Measurements from ENCODE around the gene TUBG2. TPM values are rescaled to one million over a fixed set of nuclear protein-coding genes. Genes with fewer than 3 reads are reported as not detected.

The TUBG2 gene
- polyA plus RNA-seq, 1 of the 3 experiments (the other 2 are of a cell fraction), result 33.9 TPM

DNA sequence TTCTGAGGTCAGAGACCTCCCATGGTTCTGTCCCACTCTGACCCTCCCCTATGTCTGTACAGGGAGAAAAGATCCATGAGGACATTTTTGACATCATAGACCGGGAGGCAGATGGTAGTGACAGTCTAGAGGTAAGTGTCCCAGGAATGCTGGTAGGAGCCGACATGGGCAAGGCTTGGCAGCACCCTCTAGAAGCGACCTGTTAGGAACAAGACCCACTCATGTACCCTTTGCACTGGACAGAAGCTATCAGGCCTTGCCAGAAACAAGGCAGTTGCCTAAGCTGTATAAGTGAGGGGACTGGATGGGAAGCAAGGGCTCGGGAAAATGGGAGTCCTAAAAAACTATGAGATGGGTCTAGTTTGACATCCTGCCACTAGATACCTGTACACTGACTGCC is 47.1 kb upstream of the TUBG2 start:
- ChIA-PET CTCF (interaction anchor here (0.6 to 4.8 kb wide), 4 partner anchors 14 to 66 kb away, joined by 3 to 48 read pairs (median 4); partner anchors contain the start of genes CCR10 and PLEKHH3), POLR2A (interaction anchor here (1.1 kb wide), 1 partner anchor 42 kb away, joined by 3 read pairs; no protein-coding TSS in a partner anchor)
- Histone ChIP-seq H3K4me2 (no peak overlapping the region), H3K36me3 (replicated peaks in 1 of 2; ENCODE audit: control insufficient read depth in 1 of 2, insufficient read depth in 2 of 2, low read length in 1 of 2) (peaks cover 34 to 41% of the 10 kb centered on the region in 2 experiments), H4K20me1 (ENCODE audit: insufficient read depth) (peaks cover 8% of the 10 kb centered on the region; the same call in 1 of the 2 replicates), H3K9ac (no peak overlapping the region), H3K4me3 (ENCODE audit: low read depth in 2 of 2, low read length in 1 of 2) (no peak overlapping the region), H2AFZ (ENCODE audit: low read depth) (no peak overlapping the region), H3K4me1 (ENCODE audit: control insufficient read depth in 1 of 2, insufficient read depth in 2 of 2, low read depth in 1 of 2, low read length in 1 of 2) (peaks cover 0 to 5% of the 10 kb centered on the region in 2 experiments; a peak in 2 of 4 replicates), H3K79me2 (ENCODE audit: insufficient read depth) (peaks cover 36% of the 10 kb centered on the region), H3K9me2 (no peaks in the 10 kb centered on the region), H3K27ac (ENCODE audit: low read depth in 2 of 2, low read length in 1 of 2) (no peak overlapping the region), H3K9me3 (no peaks in the 10 kb centered on the region), H3F3A (replicated peaks; ENCODE audit: insufficient read depth) (peaks cover 7% of the 10 kb centered on the region), H3K27me3 (ENCODE audit: insufficient read depth) (no peaks in the 10 kb centered on the region)
- DNase-seq, result no peak
- WGBS (ENCODE audit: low lambda C conversion rate), result 88% methylated on average over 4 of the region's 4 CpGs
- TF ChIP-seq JUND (IDR thresholded peaks at IDR 0.05), result no peak
- no peak for TF ChIP-seq GATA2 (CRISPR knock-in tag; IDR thresholded peaks at IDR 0.05)
- no peak for TF ChIP-seq EP300 (IDR thresholded peaks at IDR 0.05; ENCODE audit: borderline replicate concordance in 1 of 2, low read depth in 1 of 2, low read length in 1 of 2)
- TF ChIP-seq USF1 (IDR thresholded peaks at IDR 0.05; ENCODE audit: borderline replicate concordance, low read depth), result no peak
- TF ChIP-seq YY1 (IDR thresholded peaks at IDR 0.05; ENCODE audit: low read depth), result no peak
- TF ChIP-seq MEF2A (IDR thresholded peaks at IDR 0.05; ENCODE audit: borderline replicate concordance, low read depth), result no peak
- TF ChIP-seq ELF1 (IDR thresholded peaks at IDR 0.05), result no peak
- no peak for TF ChIP-seq TCF12 (IDR thresholded peaks at IDR 0.05)

- Histone ChIP-seq H3F3A (replicated peaks; ENCODE audit: insufficient read depth) (peaks cover 15% of the 10 kb centered on the region), H3K9me2 (no peaks in the 10 kb centered on the region), H4K20me1 (ENCODE audit: insufficient read depth) (no peaks in the 10 kb centered on the region), H3K4me2 (no peak overlapping the region), H3K4me1 (ENCODE audit: control insufficient read depth in 1 of 2, insufficient read depth in 2 of 2, low read depth in 1 of 2, low read length in 1 of 2) (peaks cover 0 to 15% of the 10 kb centered on the region in 2 experiments; a peak in 2 of 4 replicates), H3K79me2 (ENCODE audit: insufficient read depth) (peaks cover 18% of the 10 kb centered on the region), H2AFZ (ENCODE audit: low read depth) (no peak overlapping the region), H3K27ac (ENCODE audit: low read depth in 2 of 2, low read length in 1 of 2) (no peak overlapping the region), H3K9ac (no peak overlapping the region), H3K4me3 (ENCODE audit: low read depth in 2 of 2, low read length in 1 of 2) (no peak overlapping the region), H3K36me3 (replicated peaks in 1 of 2; ENCODE audit: control insufficient read depth in 1 of 2, insufficient read depth in 2 of 2, low read length in 1 of 2) (peaks cover 34 to 41% of the 10 kb centered on the region in 2 experiments), H3K9me3 (no peaks in the 10 kb centered on the region), H3K27me3 (ENCODE audit: insufficient read depth) (no peaks in the 10 kb centered on the region)
- ChIA-PET POLR2A (no interaction called here), CTCF (interaction anchor here (1.6 to 1.7 kb wide), 2 partner anchors 36 to 69 kb away, joined by 4 to 8 read pairs; partner anchors contain the start of gene PSMC3IP)
- DNase-seq, result no peak
- WGBS (ENCODE audit: low lambda C conversion rate), result 99% methylated on average over 9 of the region's 17 CpGs
- TF ChIP-seq FOSL2 (IDR thresholded peaks at IDR 0.05; ENCODE audit: borderline replicate concordance, low read depth) (no peak), FOXM1 (IDR thresholded peaks at IDR 0.05; ENCODE audit: low read depth) (no peak), CHD2 (IDR thresholded peaks at IDR 0.05; ENCODE audit: low read length, partially characterized antibody) (no peak), RFX5 (IDR thresholded peaks at IDR 0.05; ENCODE audit: low read length) (no peak), RAD21 (IDR thresholded peaks at IDR 0.05; ENCODE audit: low read length) (no peak), GABPA (IDR thresholded peaks at IDR 0.05; ENCODE audit: low read depth) (no peak), SMC3 (IDR thresholded peaks at IDR 0.05; ENCODE audit: low read depth, low read length) (no peak), SIN3A (IDR thresholded peaks at IDR 0.05; ENCODE audit: borderline replicate concordance, low read depth, low read length) (no peak), ZBTB33 (IDR thresholded peaks at IDR 0.05; ENCODE audit: borderline replicate concordance, low read depth) (no peak), NFIC (IDR thresholded peaks at IDR 0.05; ENCODE audit: borderline replicate concordance) (no peak), TCF12 (IDR thresholded peaks at IDR 0.05) (no peak), NRF1 (IDR thresholded peaks at IDR 0.05; ENCODE audit: low read depth, low read length) (no peak), YY1 (IDR thresholded peaks at IDR 0.05; ENCODE audit: low read depth) (no peak)
- TF ChIP-seq, protein P1, sequence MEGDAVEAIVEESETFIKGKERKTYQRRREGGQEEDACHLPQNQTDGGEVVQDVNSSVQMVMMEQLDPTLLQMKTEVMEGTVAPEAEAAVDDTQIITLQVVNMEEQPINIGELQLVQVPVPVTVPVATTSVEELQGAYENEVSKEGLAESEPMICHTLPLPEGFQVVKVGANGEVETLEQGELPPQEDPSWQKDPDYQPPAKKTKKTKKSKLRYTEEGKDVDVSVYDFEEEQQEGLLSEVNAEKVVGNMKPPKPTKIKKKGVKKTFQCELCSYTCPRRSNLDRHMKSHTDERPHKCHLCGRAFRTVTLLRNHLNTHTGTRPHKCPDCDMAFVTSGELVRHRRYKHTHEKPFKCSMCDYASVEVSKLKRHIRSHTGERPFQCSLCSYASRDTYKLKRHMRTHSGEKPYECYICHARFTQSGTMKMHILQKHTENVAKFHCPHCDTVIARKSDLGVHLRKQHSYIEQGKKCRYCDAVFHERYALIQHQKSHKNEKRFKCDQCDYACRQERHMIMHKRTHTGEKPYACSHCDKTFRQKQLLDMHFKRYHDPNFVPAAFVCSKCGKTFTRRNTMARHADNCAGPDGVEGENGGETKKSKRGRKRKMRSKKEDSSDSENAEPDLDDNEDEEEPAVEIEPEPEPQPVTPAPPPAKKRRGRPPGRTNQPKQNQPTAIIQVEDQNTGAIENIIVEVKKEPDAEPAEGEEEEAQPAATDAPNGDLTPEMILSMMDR (IDR thresholded peaks at IDR 0.05), result no peak
These were observed 45.3 kb upstream of the TUBG2 start for GRCh38 chr17:42613699-42614295.

Data from SK-N-SH (cell line).